PC-3 (cell line): ENCODE measurements around the gene CLEC11A. TPM values are rescaled to one million over a fixed set of nuclear protein-coding genes. Genes with fewer than 3 reads are reported as not detected.
"Not testable (repeated sequence)": the region's sequence is repeated elsewhere in the genome, so short reads cannot be mapped to it uniquely, and the experiment has no call there.

ENCODE experiments used
- ATAC-seq: fragments of 200-7000 bp; cut with Tn5 transposase; 2 replicates; pipeline ENCODE4 v1.9.1; 2020; ENCODE audit warnings: mild to moderate bottlenecking, moderate library complexity
- BruUV-seq: library from RNA; stranded (reverse); fragments of 400-500 nt; replicated peaks from 2 replicates; lab custom pipeline; 2021; lab: Mats Ljungman, UMichigan
- CTCF ChIA-PET: fragments of 300-600 bp; sonication (Branson Sonifier 250); formaldehyde crosslinking; loops from one replicate; lab custom pipeline; 2022; ENCODE audit warnings: antibody characterized with exemption; lab: Charles Lee
- POLR2A ChIA-PET: fragments of 300-600 bp; sonication (Branson Sonifier 250); formaldehyde crosslinking; loops from one replicate; lab custom pipeline; 2022; ENCODE audit warnings: antibody characterized with exemption; ENCODE audit not compliant: unreplicated experiment; lab: Charles Lee
- DNase-seq: peaks from one replicate; pipeline ENCODE4 v3.0.0-alpha.2; 2015
- H2AFZ ChIP-seq: fragments of 300-600 bp; sonication (generic); 2 replicates; pipeline ENCODE4 v1.6.0; 2016; ENCODE audit warnings: antibody characterized with exemption, low read length
- H3F3A ChIP-seq: fragments of 300-600 bp; sonication (generic); one replicate; pipeline ENCODE4 v1.6.0; 2017; ENCODE audit warnings: antibody characterized with exemption, low read length, control low read depth, mild to moderate bottlenecking; ENCODE audit not compliant: unreplicated experiment
- H3K27ac ChIP-seq: fragments of 300-600 bp; sonication (generic); 2 replicates; pipeline ENCODE4 v1.5.1; 2016; ENCODE audit warnings: mild to moderate bottlenecking, low read length
- H3K27me3 ChIP-seq: fragments of 300-600 bp; sonication (generic); 2 replicates; pipeline ENCODE4 v1.6.1; 2016; ENCODE audit warnings: low read length, mixed read lengths
- H3K36me3 ChIP-seq: fragments of 300-600 bp; sonication (generic); 2 replicates; pipeline ENCODE4 v1.6.1; 2016; ENCODE audit warnings: low read depth, mixed run types, low read length, mixed read lengths
- H3K4me1 ChIP-seq: fragments of 300-600 bp; sonication (generic); 2 replicates; pipeline ENCODE4 v1.5.1; 2016; ENCODE audit warnings: low read length; ENCODE audit not compliant: insufficient read depth
- H3K4me2 ChIP-seq: fragments of 300-600 bp; sonication (generic); 2 replicates; pipeline ENCODE4 v1.6.0; 2016; ENCODE audit warnings: low read length
- H3K4me3 ChIP-seq: fragments of 300-600 bp; sonication (generic); 2 replicates; pipeline ENCODE4 v1.5.1; 2016; ENCODE audit warnings: mild to moderate bottlenecking, low read length, mixed read lengths
- H3K79me2 ChIP-seq: fragments of 300-600 bp; sonication (generic); 2 replicates; pipeline ENCODE4 v1.6.1; 2017; ENCODE audit warnings: low read length, mixed read lengths
- H3K9ac ChIP-seq: fragments of 300-600 bp; sonication (generic); 2 replicates; pipeline ENCODE4 v1.6.0; 2016; ENCODE audit warnings: mild to moderate bottlenecking, low read length
- H3K9me2 ChIP-seq: fragments of 300-600 bp; sonication (generic); replicated peaks from 2 replicates; pipeline ENCODE4 v1.6.1; 2016; ENCODE audit warnings: mixed run types, low read length, mixed read lengths
- H3K9me3 ChIP-seq: fragments of 300-600 bp; sonication (generic); 2 replicates; pipeline ENCODE4 v1.6.1; 2016; ENCODE audit warnings: low read length, mixed read lengths
- H4K20me1 ChIP-seq: fragments of 300-600 bp; sonication (generic); 2 replicates; pipeline ENCODE4 v1.6.1; 2016; ENCODE audit warnings: low read length, mixed read lengths
- CTCF ChIP-seq: fragments of 300-600 bp; sonication (generic); conservative IDR thresholded peaks from 2 replicates; pipeline ENCODE4 v1.5.1; 2017; ENCODE audit warnings: antibody characterized with exemption, low read depth, mild to moderate bottlenecking, low read length
- EZH2 ChIP-seq: fragments of 300-600 bp; sonication (generic); IDR thresholded peaks from one replicate; pipeline ENCODE4 v1.6.1; 2017; ENCODE audit warnings: antibody characterized with exemption, mild to moderate bottlenecking, low read length; ENCODE audit not compliant: unreplicated experiment
- EZH2phosphoT487 ChIP-seq: fragments of 300-600 bp; sonication (generic); IDR thresholded peaks from 2 replicates; pipeline ENCODE4 v1.6.1; 2018; ENCODE audit warnings: mild to moderate bottlenecking, antibody characterized with exemption, low read length, borderline replicate concordance
- intact Hi-C: fragments of 100-400 bp; cut with micrococcal nuclease; formaldehyde crosslinking; loops from 2 replicates; pipeline ENCODE4 v1.9.0; 2023
- total RNA-seq: library from RNA; depleted of rRNA; stranded (reverse); fragments of >200 nt; gene quantifications from 2 replicates; pipeline ENCODE4 v1.2.3, GENCODE V29; 2014

Gene CLEC11A
- total RNA-seq, 1 experiment from 2014 or later: 2.3 TPM

GRCh38 chr19:50759886-50760285, 36.7 kb downstream of the CLEC11A start:
- POLR2A ChIA-PET: no interaction called here
- Histone ChIP-seq H3F3A (no peaks in the 10 kb centered on the region), H3K9me3 (no peaks in the 10 kb centered on the region), H3K36me3 (no peaks in the 10 kb centered on the region), H3K79me2 (no peaks in the 10 kb centered on the region), H3K4me1 (no peaks in the 10 kb centered on the region), H3K9me2 (no peaks in the 10 kb centered on the region), H3K4me2 (no peak overlapping the region), H3K4me3 (no peak overlapping the region), H3K9ac (no peak overlapping the region), H3K27ac (no peak overlapping the region), H3K27me3 (peaks cover 13% of the 10 kb centered on the region), H2AFZ (no peak overlapping the region), H4K20me1 (no peaks in the 10 kb centered on the region)
- CTCF ChIA-PET: no interaction called here
- DNase-seq: peak; percentile 44
- intact Hi-C loops: no loop called here
- ATAC-seq: no peak
- TF ChIP-seq EZH2phosphoT487: no peak
- no TSS peak for BruUV-seq

- ATAC-seq, H3K9me2 ChIP-seq, intact Hi-C loops, H3K4me2 ChIP-seq, BruUV-seq, H3F3A ChIP-seq, DNase-seq, H3K27ac ChIP-seq, POLR2A ChIA-PET, H3K4me1 ChIP-seq, H2AFZ ChIP-seq, H3K4me3 ChIP-seq, H3K79me2 ChIP-seq, H3K9ac ChIP-seq, H3K36me3 ChIP-seq, H4K20me1 ChIP-seq, H3K9me3 ChIP-seq: not testable (repeated sequence)
- H3K27me3 ChIP-seq: peaks cover 17% of the 10 kb centered on the region; the same call in 1 of the 2 replicates
- CTCF ChIA-PET: interaction anchor here (0.7 kb wide), 1 partner anchor 19 kb away, joined by 9 read pairs; no protein-coding TSS in a partner anchor
These were observed 38.3 kb downstream of the CLEC11A start for GRCh38 chr19:50761501-50761900.

DNA sequence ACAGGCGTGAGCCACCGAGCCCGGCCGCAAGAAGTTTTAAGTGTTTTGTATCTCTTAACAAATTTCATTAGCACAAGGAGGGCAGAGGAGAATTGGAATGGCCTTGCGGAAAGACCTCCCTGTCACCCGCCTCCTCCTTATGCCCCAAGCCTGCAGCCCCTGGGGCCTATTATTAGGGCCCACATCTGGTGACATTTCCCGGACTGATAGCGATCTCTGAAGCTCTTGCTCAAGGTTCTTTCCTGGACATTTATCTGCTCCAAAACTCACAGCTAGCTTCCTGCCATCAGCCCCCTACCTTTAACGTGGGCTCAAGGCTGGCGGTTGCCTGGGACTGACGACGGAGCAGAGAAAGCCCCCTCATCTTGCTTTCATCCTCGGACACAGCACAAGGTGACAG, 40.4 kb downstream of the CLEC11A start:
- CTCF ChIA-PET, H3K4me1 ChIP-seq: not testable (repeated sequence)

DNA sequence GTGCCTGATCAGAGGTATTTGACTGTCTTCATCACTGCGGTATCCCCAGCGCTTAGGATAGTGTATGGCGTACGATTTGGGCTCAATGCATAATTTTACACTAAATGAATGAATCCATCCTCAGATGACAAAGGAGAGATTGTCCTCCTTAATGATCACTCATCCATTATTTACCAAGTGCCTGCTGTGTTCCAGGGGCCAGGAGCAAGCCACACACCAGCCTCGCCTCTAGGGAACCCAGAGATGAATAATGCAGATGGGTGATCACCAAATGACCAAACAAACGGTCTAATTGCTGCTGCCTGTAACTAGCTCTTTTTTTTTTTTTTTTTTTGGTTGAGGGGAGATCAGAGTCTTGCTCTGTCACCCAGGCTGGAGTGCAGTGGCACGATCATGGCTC, 41.2 kb downstream of the CLEC11A start:
- POLR2A ChIA-PET: no interaction called here
- no peaks in the 10 kb centered on the region for H3K9me2 ChIP-seq

More for the DNA sequence above, 40.4 kb downstream of the CLEC11A start:
- H3F3A ChIP-seq, H3K9me2 ChIP-seq, DNase-seq, H2AFZ ChIP-seq, H3K27ac ChIP-seq, ATAC-seq, H3K4me2 ChIP-seq, H3K9me3 ChIP-seq, H4K20me1 ChIP-seq, H3K79me2 ChIP-seq, POLR2A ChIA-PET, H3K4me3 ChIP-seq, H3K36me3 ChIP-seq, H3K9ac ChIP-seq, intact Hi-C loops, BruUV-seq: not testable (repeated sequence)
- peaks cover 17% of the 10 kb centered on the region; the same call in 1 of the 2 replicates for H3K27me3 ChIP-seq

GRCh38 chr19:50766746-50767145, 43.6 kb downstream of the CLEC11A start:
- POLR2A ChIA-PET: not testable (repeated sequence)

More for the DNA sequence above, 41.2 kb downstream of the CLEC11A start:
- Histone ChIP-seq H3K4me3 (no peak overlapping the region), H3K79me2 (no peaks in the 10 kb centered on the region), H3K27ac (no peak overlapping the region), H3K36me3 (no peaks in the 10 kb centered on the region), H2AFZ (no peak overlapping the region), H3K4me2 (no peak overlapping the region), H4K20me1 (no peaks in the 10 kb centered on the region), H3K27me3 (peaks cover 17% of the 10 kb centered on the region; the same call in 1 of the 2 replicates), H3K9me3 (no peaks in the 10 kb centered on the region), H3F3A (no peaks in the 10 kb centered on the region), H3K9ac (no peak overlapping the region), H3K4me1 (no peaks in the 10 kb centered on the region)
- intact Hi-C loops: no loop called here
- no TSS peak for BruUV-seq
- ATAC-seq (no peak), DNase-seq (no peak)
- TF ChIP-seq EZH2 (no peak), EZH2phosphoT487 (no peak), CTCF (no peak)
- CTCF ChIA-PET: no interaction called here

GRCh38 chr19:50767263-50767662, 44.1 kb downstream of the CLEC11A start:
- H3K27me3 ChIP-seq: peaks cover 17% of the 10 kb centered on the region; the same call in 1 of the 2 replicates
- H3K4me2 ChIP-seq, H3F3A ChIP-seq, H2AFZ ChIP-seq, H3K4me1 ChIP-seq, POLR2A ChIA-PET, H4K20me1 ChIP-seq, BruUV-seq, intact Hi-C loops, H3K9me2 ChIP-seq, H3K79me2 ChIP-seq, H3K9me3 ChIP-seq, H3K36me3 ChIP-seq, CTCF ChIA-PET, H3K27ac ChIP-seq, H3K9ac ChIP-seq, DNase-seq, H3K4me3 ChIP-seq: not testable (repeated sequence)
- peak; percentile 58; the same call in 1 of the 2 replicates for ATAC-seq

More at GRCh38 chr19:50766746-50767145, 43.6 kb downstream of the CLEC11A start:
- H3K27me3 ChIP-seq: peaks cover 17% of the 10 kb centered on the region; the same call in 1 of the 2 replicates
- H3K27ac ChIP-seq, H3K4me2 ChIP-seq, CTCF ChIA-PET, H3K9me2 ChIP-seq, BruUV-seq, H3K36me3 ChIP-seq, ATAC-seq, H2AFZ ChIP-seq, H3K9me3 ChIP-seq, H4K20me1 ChIP-seq, H3F3A ChIP-seq, H3K79me2 ChIP-seq, H3K9ac ChIP-seq, H3K4me3 ChIP-seq, intact Hi-C loops, H3K4me1 ChIP-seq, DNase-seq: not testable (repeated sequence)
